Fibroblast of lung (primary cell): Measurements from ENCODE around the gene ENPP6. TPM values are rescaled to one million over a fixed set of nuclear protein-coding genes. Genes with fewer than 3 reads are reported as not detected.

Experiments
- DNase-seq, 2 donors: peaks; one replicate each; pipeline versions ENCODE4 v3.0.0 to v3.0.0-alpha.2; 2010; ENCODE audit warnings: low read depth in 2 of 2
- H2AFZ ChIP-seq: 2 replicates; pipeline ENCODE4 v1.5.1; 2012; ENCODE audit warnings: low read length, control low read depth, inconsistent platforms
- H3K27ac ChIP-seq: 2 replicates; pipeline ENCODE4 v1.5.1; 2011; ENCODE audit warnings: low read length, control low read depth; ENCODE audit not compliant: insufficient read depth
- H3K27me3 ChIP-seq: 2 replicates; pipeline ENCODE4 v1.5.1; 2011; ENCODE audit warnings: mild to moderate bottlenecking, low read length; ENCODE audit not compliant: control insufficient read depth, insufficient read depth
- H3K36me3 ChIP-seq: 2 replicates; pipeline ENCODE4 v1.5.1; 2011; ENCODE audit warnings: low read length; ENCODE audit not compliant: control insufficient read depth, insufficient read depth
- H3K4me1 ChIP-seq: 2 replicates; pipeline ENCODE4 v1.5.1; 2011; ENCODE audit warnings: low read length; ENCODE audit not compliant: control insufficient read depth, insufficient read depth; ENCODE audit errors: extremely low read depth
- H3K4me2 ChIP-seq: 2 replicates; pipeline ENCODE4 v1.5.1; 2011; ENCODE audit warnings: low read length, control low read depth; ENCODE audit not compliant: insufficient read depth; ENCODE audit errors: extremely low read depth
- H3K4me3 ChIP-seq, 4 experiments: fragments of 200-600 bp in 1 of 4; sonication (generic) in 1 of 4; replicated peaks in 1 of 4; 2 replicates each; pipeline ENCODE4 v1.5.1; 2011 to 2016; ENCODE audit warnings: low read length in 4 of 4, low read depth in 3 of 4, mild to moderate bottlenecking in 3 of 4, control low read depth in 2 of 4, inconsistent platforms in 1 of 4, mixed read lengths in 1 of 4; ENCODE audit not compliant: insufficient read depth in 1 of 4; ENCODE audit errors: control extremely low read depth in 1 of 4
- H3K79me2 ChIP-seq: 2 replicates; pipeline ENCODE4 v1.5.1; 2012; ENCODE audit warnings: mild to moderate bottlenecking, low read length, inconsistent platforms; ENCODE audit not compliant: control insufficient read depth, insufficient read depth
- H3K9ac ChIP-seq: 2 replicates; pipeline ENCODE4 v1.5.1; 2011; ENCODE audit warnings: mild to moderate bottlenecking, low read length, control low read depth; ENCODE audit not compliant: insufficient read depth
- H3K9me3 ChIP-seq: 2 replicates; pipeline ENCODE4 v1.5.1; 2012; ENCODE audit warnings: low read depth, low read length; ENCODE audit not compliant: control insufficient read depth, insufficient read depth
- H4K20me1 ChIP-seq: 2 replicates; pipeline ENCODE4 v1.5.1; 2011; ENCODE audit warnings: low read length; ENCODE audit not compliant: control insufficient read depth, insufficient read depth; ENCODE audit errors: extremely low read depth
- CTCF ChIP-seq, 2 donors: IDR thresholded peaks in 1 of 2; conservative IDR thresholded peaks in 1 of 2; 1 replicate in 1 of 2; 2 replicates in 1 of 2; pipeline ENCODE4 v1.5.1; 2011 to 2012; ENCODE audit warnings: low read length in 2 of 2, control low read depth in 1 of 2, inconsistent platforms in 1 of 2, low read depth in 1 of 2, mild to moderate bottlenecking in 1 of 2
- EZH2 ChIP-seq: IDR thresholded peaks from 2 replicates; pipeline ENCODE4 v1.5.1; 2012; ENCODE audit warnings: low read length, control low read depth, mild to moderate bottlenecking; ENCODE audit errors: missing control alignments
- polyA plus RNA-seq, 2 donors: library from polyadenylated mRNA; depleted of rRNA in 1 of 2; stranded (reverse) in 1 of 2; unstranded in 1 of 2; fragments of >200 nt; gene quantifications; 2 replicates each; pipeline ENCODE4 v1.2.1, GENCODE V29; 2011 to 2012; ENCODE audit warnings: missing spikeins in 1 of 2
- total RNA-seq: library from RNA; depleted of rRNA; stranded (reverse); fragments of >200 nt; gene quantifications from 2 replicates; pipeline ENCODE4 v1.2.1, GENCODE V29; 2014

The ENPP6 gene
- total and polyA plus RNA-seq, 2 donors (not counting 1 experiment from before 2014, with no cell fraction given) = 0.17 to 0.33 TPM

- H3K79me2 ChIP-seq = no peaks in the 10 kb centered on the region
- no peak overlapping the region for H3K27ac ChIP-seq
- no peak overlapping the region for H3K4me3 ChIP-seq
- no peaks in the 10 kb centered on the region for H3K9me3 ChIP-seq
- H3K4me2 ChIP-seq = no peak overlapping the region
- DNase-seq = no peak
- TF ChIP-seq EZH2 (no peak), CTCF (conservative IDR thresholded peaks at IDR 0.05 in 1 of 2, IDR thresholded peaks at IDR 0.05 in 1 of 2; ENCODE audit: low read depth in 1 of 2, low read length in 2 of 2) (no peak)
- no peaks in the 10 kb centered on the region for H3K4me1 ChIP-seq
- H4K20me1 ChIP-seq = no peaks in the 10 kb centered on the region
- no peaks in the 10 kb centered on the region for H3K27me3 ChIP-seq
- H3K36me3 ChIP-seq = no peaks in the 10 kb centered on the region
- no peak overlapping the region for H3K9ac ChIP-seq
- no peak overlapping the region for H2AFZ ChIP-seq
These were observed 103.2 kb downstream of the ENPP6 start for GRCh38 chr4:184114431-184114830.

GRCh38 chr4:184112006-184112550 lies 105.6 kb downstream of the ENPP6 start:
- no peaks in the 10 kb centered on the region for H4K20me1 ChIP-seq
- TF ChIP-seq CTCF (conservative IDR thresholded peaks at IDR 0.05 in 1 of 2, IDR thresholded peaks at IDR 0.05 in 1 of 2; ENCODE audit: low read depth in 1 of 2, low read length in 2 of 2) (no peak), EZH2 (no peak)
- no peaks in the 10 kb centered on the region for H3K27me3 ChIP-seq
- H2AFZ ChIP-seq = no peak overlapping the region
- no peak overlapping the region for H3K4me3 ChIP-seq
- no peaks in the 10 kb centered on the region for H3K79me2 ChIP-seq
- H3K27ac ChIP-seq = no peak overlapping the region
- no peaks in the 10 kb centered on the region for H3K4me1 ChIP-seq
- no peak overlapping the region for H3K9ac ChIP-seq
- no peak for DNase-seq
- H3K9me3 ChIP-seq = no peaks in the 10 kb centered on the region
- H3K36me3 ChIP-seq = no peaks in the 10 kb centered on the region
- no peak overlapping the region for H3K4me2 ChIP-seq

- no peaks in the 10 kb centered on the region for H3K79me2 ChIP-seq
- H3K4me1 ChIP-seq = no peaks in the 10 kb centered on the region
- no peak for TF ChIP-seq EZH2
- TF ChIP-seq CTCF (conservative IDR thresholded peaks at IDR 0.05 in 1 of 2, IDR thresholded peaks at IDR 0.05 in 1 of 2; ENCODE audit: low read depth in 1 of 2, low read length in 2 of 2) = no peak
- no peak overlapping the region for H3K4me3 ChIP-seq
- no peaks in the 10 kb centered on the region for H3K9me3 ChIP-seq
- H3K36me3 ChIP-seq = no peaks in the 10 kb centered on the region
- no peak overlapping the region for H3K27ac ChIP-seq
- H4K20me1 ChIP-seq = no peaks in the 10 kb centered on the region
- H3K4me2 ChIP-seq = no peak overlapping the region
- no peak for DNase-seq
- H3K27me3 ChIP-seq = no peaks in the 10 kb centered on the region
- no peak overlapping the region for H3K9ac ChIP-seq
- no peak overlapping the region for H2AFZ ChIP-seq
These were observed 106.3 kb downstream of the ENPP6 start for GRCh38 chr4:184111233-184111832.
